ENCODE data around the gene PTGS2. TPM values are rescaled to one million over a fixed set of nuclear protein-coding genes. Genes with fewer than 3 reads are reported as not detected.

Gene PTGS2
- total and polyA plus RNA-seq, 2 donors (not counting 1 experiment from before 2014, with no cell fraction given), result 3.1 to 3.3 TPM

DNA sequence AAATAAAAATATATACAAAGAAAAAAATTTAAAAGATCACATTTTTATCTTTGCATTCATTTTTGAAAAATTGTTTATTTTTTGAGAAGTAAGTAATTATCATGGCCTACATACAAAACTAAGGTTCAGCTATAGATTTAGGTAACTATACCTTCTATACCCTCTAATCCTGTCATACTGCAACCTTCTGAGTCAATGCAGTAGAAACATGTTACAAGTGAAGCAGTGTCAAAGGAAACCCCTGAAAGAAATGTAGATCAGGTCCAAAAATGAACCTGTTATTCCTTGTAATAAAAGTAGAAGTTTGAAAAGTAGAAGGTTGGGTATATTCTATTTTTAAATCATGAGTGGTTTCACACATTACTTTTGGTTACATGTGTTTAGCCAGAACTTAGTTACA is 51.3 kb downstream of the PTGS2 start:
- Histone ChIP-seq H3K27me3 (ENCODE audit: control insufficient read depth, insufficient read depth, low read length) (no peaks in the 10 kb centered on the region), H2AFZ (ENCODE audit: low read length) (no peak overlapping the region), H3K27ac (ENCODE audit: insufficient read depth, low read length) (no peak overlapping the region), H4K20me1 (ENCODE audit: control insufficient read depth, extremely low read depth, insufficient read depth, low read length) (no peaks in the 10 kb centered on the region), H3K79me2 (ENCODE audit: control insufficient read depth, insufficient read depth, low read length) (no peaks in the 10 kb centered on the region), H3K4me2 (ENCODE audit: extremely low read depth, insufficient read depth, low read length) (no peak overlapping the region), H3K9ac (ENCODE audit: insufficient read depth, low read length) (no peak overlapping the region), H3K36me3 (ENCODE audit: control insufficient read depth, insufficient read depth, low read length) (no peaks in the 10 kb centered on the region), H3K9me3 (ENCODE audit: control insufficient read depth, insufficient read depth, low read depth, low read length) (no peaks in the 10 kb centered on the region), H3K4me3 (replicated peaks in 1 of 4; ENCODE audit: control extremely low read depth in 1 of 4, insufficient read depth in 1 of 4, low read depth in 3 of 4, low read length in 4 of 4) (no peak overlapping the region), H3K4me1 (ENCODE audit: control insufficient read depth, extremely low read depth, insufficient read depth, low read length) (no peaks in the 10 kb centered on the region)
- TF ChIP-seq, protein P1, sequence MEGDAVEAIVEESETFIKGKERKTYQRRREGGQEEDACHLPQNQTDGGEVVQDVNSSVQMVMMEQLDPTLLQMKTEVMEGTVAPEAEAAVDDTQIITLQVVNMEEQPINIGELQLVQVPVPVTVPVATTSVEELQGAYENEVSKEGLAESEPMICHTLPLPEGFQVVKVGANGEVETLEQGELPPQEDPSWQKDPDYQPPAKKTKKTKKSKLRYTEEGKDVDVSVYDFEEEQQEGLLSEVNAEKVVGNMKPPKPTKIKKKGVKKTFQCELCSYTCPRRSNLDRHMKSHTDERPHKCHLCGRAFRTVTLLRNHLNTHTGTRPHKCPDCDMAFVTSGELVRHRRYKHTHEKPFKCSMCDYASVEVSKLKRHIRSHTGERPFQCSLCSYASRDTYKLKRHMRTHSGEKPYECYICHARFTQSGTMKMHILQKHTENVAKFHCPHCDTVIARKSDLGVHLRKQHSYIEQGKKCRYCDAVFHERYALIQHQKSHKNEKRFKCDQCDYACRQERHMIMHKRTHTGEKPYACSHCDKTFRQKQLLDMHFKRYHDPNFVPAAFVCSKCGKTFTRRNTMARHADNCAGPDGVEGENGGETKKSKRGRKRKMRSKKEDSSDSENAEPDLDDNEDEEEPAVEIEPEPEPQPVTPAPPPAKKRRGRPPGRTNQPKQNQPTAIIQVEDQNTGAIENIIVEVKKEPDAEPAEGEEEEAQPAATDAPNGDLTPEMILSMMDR (conservative IDR thresholded peaks at IDR 0.05 in 1 of 2, IDR thresholded peaks at IDR 0.05 in 1 of 2; ENCODE audit: low read depth in 1 of 2, low read length in 2 of 2), result no peak
- TF ChIP-seq EZH2 (IDR thresholded peaks at IDR 0.05; ENCODE audit: low read length, missing control alignments), result no peak
- no peak for DNase-seq (ENCODE audit: low read depth in 2 of 2)

DNA sequence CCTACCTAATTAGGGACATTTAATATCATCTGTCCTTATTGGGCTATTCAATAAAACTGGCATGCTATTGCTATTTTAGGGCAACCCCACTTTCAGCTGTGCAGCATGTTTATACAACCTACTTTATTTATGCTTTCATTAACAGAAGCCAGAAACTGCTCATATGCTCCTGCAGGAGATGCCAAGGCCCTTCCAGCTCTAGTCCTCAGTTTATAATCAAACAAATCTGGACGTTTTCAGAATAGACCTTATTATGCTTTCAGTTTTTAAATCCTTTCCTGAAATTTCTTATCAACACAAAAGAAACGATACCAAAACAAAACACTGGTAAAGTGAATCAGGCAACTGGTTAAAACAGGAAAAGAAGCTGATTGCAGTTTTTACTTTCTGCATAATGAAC is 53.2 kb downstream of the PTGS2 start:
- no peaks in the 10 kb centered on the region for H3K9me3 ChIP-seq (ENCODE audit: control insufficient read depth, insufficient read depth, low read depth, low read length)
- H3K27me3 ChIP-seq (ENCODE audit: control insufficient read depth, insufficient read depth, low read length), result no peaks in the 10 kb centered on the region
- H3K4me1 ChIP-seq (ENCODE audit: control insufficient read depth, extremely low read depth, insufficient read depth, low read length), result no peaks in the 10 kb centered on the region
- no peak overlapping the region for H3K4me3 ChIP-seq (replicated peaks in 1 of 4; ENCODE audit: control extremely low read depth in 1 of 4, insufficient read depth in 1 of 4, low read depth in 3 of 4, low read length in 4 of 4)
- no peaks in the 10 kb centered on the region for H4K20me1 ChIP-seq (ENCODE audit: control insufficient read depth, extremely low read depth, insufficient read depth, low read length)
- peak overlapping the region; percentile 27 for H2AFZ ChIP-seq (ENCODE audit: low read length)
- peak in 1 of 2 donors; percentile 8 for DNase-seq (ENCODE audit: low read depth in 2 of 2)
- H3K9ac ChIP-seq (ENCODE audit: insufficient read depth, low read length), result no peak overlapping the region
- no peaks in the 10 kb centered on the region for H3K36me3 ChIP-seq (ENCODE audit: control insufficient read depth, insufficient read depth, low read length)
- H3K27ac ChIP-seq (ENCODE audit: insufficient read depth, low read length), result no peak overlapping the region
- no peak overlapping the region for H3K4me2 ChIP-seq (ENCODE audit: extremely low read depth, insufficient read depth, low read length)
- TF ChIP-seq EZH2 (IDR thresholded peaks at IDR 0.05; ENCODE audit: low read length, missing control alignments), result no peak
- TF ChIP-seq, protein P1 (conservative IDR thresholded peaks at IDR 0.05 in 1 of 2, IDR thresholded peaks at IDR 0.05 in 1 of 2; ENCODE audit: low read depth in 1 of 2, low read length in 2 of 2), result peak in 1 of 2 donors; percentile 14
- no peaks in the 10 kb centered on the region for H3K79me2 ChIP-seq (ENCODE audit: control insufficient read depth, insufficient read depth, low read length)

DNA sequence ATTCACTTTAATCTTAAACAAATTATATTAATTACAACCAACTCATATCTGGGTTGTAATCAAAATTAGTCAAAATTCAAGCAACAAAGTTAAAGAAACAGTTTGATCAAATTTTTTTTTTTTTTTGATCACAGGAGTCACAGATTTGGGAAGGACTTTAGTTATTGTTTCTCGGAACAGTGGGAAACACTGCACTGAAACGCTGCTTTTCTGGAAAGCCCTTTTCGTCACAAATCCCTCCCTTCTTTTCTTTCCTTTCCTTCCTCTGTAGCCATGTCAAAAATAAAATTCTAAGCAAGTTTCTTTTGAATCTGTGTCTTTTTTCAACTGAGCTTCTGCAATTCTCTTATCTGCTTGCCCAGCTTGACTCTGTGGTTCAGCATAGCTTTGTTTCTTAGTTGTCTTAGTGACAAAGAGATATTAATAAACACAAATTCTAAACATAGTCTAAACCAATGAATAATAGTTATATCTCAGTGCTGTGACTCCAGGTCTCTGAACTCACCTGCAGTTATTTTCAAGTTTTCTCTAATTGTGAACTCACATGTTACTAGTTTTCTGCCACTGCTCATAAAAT is 53.8 kb downstream of the PTGS2 start:
- no peaks in the 10 kb centered on the region for H3K79me2 ChIP-seq (ENCODE audit: control insufficient read depth, insufficient read depth, low read length)
- H3K9ac ChIP-seq (ENCODE audit: insufficient read depth, low read length), result no peak overlapping the region
- H3K36me3 ChIP-seq (ENCODE audit: control insufficient read depth, insufficient read depth, low read length), result no peaks in the 10 kb centered on the region
- H4K20me1 ChIP-seq (ENCODE audit: control insufficient read depth, extremely low read depth, insufficient read depth, low read length), result no peaks in the 10 kb centered on the region
- H2AFZ ChIP-seq (ENCODE audit: low read length), result no peak overlapping the region
- H3K4me2 ChIP-seq (ENCODE audit: extremely low read depth, insufficient read depth, low read length), result no peak overlapping the region
- no peaks in the 10 kb centered on the region for H3K27me3 ChIP-seq (ENCODE audit: control insufficient read depth, insufficient read depth, low read length)
- no peak overlapping the region for H3K27ac ChIP-seq (ENCODE audit: insufficient read depth, low read length)
- no peak overlapping the region for H3K4me3 ChIP-seq (replicated peaks in 1 of 4; ENCODE audit: control extremely low read depth in 1 of 4, insufficient read depth in 1 of 4, low read depth in 3 of 4, low read length in 4 of 4)
- TF ChIP-seq, protein P1 (conservative IDR thresholded peaks at IDR 0.05 in 1 of 2, IDR thresholded peaks at IDR 0.05 in 1 of 2; ENCODE audit: low read depth in 1 of 2, low read length in 2 of 2), result no peak
- TF ChIP-seq EZH2 (IDR thresholded peaks at IDR 0.05; ENCODE audit: low read length, missing control alignments), result no peak
- no peaks in the 10 kb centered on the region for H3K9me3 ChIP-seq (ENCODE audit: control insufficient read depth, insufficient read depth, low read depth, low read length)
- no peaks in the 10 kb centered on the region for H3K4me1 ChIP-seq (ENCODE audit: control insufficient read depth, extremely low read depth, insufficient read depth, low read length)
- no peak for DNase-seq (ENCODE audit: low read depth in 2 of 2)

Data from fibroblast of lung (primary cell).